Left lung (tissue), 10 donors: ENCODE measurements around the gene BTG2. TPM values are rescaled to one million over a fixed set of nuclear protein-coding genes. Genes with fewer than 3 reads are reported as not detected.

Experiments
- ATAC-seq: fragments of 200-7000 bp; cut with Tn5 transposase; one replicate; pipeline ENCODE4 v1.9.1; 2020; ENCODE audit warnings: moderate library complexity
- DNase-seq, 4 donors: peaks; one replicate each; pipeline ENCODE4 v3.0.0-alpha.2; 2013 to 2020
- H3K27ac ChIP-seq, 2 donors: fragments of 200-600 bp; sonication (generic) in 1 of 2; one replicate each; pipeline versions ENCODE4 v1.5.0 to v1.8.0; 2020 to 2021
- H3K27me3 ChIP-seq, 2 donors: fragments of 200-600 bp; sonication (generic) in 1 of 2; one replicate each; pipeline versions ENCODE4 v1.5.0 to v1.8.0; 2020 to 2021
- H3K36me3 ChIP-seq, 2 donors: fragments of 200-600 bp; sonication (generic) in 1 of 2; one replicate each; pipeline versions ENCODE4 v1.5.0 to v1.8.0; 2020 to 2021
- H3K4me1 ChIP-seq, 2 donors: fragments of 200-600 bp; one replicate each; pipeline ENCODE4 v1.8.0; 2021
- H3K4me3 ChIP-seq, 2 donors: fragments of 200-600 bp; sonication (generic) in 1 of 2; one replicate each; pipeline versions ENCODE4 v1.5.0 to v1.8.0; 2020 to 2021; ENCODE audit warnings: mild to moderate bottlenecking in 1 of 2
- H3K9me3 ChIP-seq, 2 donors: fragments of 200-600 bp; sonication (generic) in 1 of 2; one replicate each; pipeline versions ENCODE4 v1.5.0 to v1.8.0; 2020 to 2021
- intact Hi-C, 2 donors: fragments of 100-400 bp; cut with DNase I; formaldehyde crosslinking; loops; one replicate each; pipeline versions ENCODE4 v1.11.2 to v1.14.2; 2022
- polyA plus RNA-seq, 6 donors: library from polyadenylated mRNA; unstranded; fragments of 120-200 nt; gene quantifications; one replicate each; pipeline ENCODE4 v1.2.1, GENCODE V29; 2013; ENCODE audit not compliant: insufficient read length in 6 of 6
- total RNA-seq, 2 donors: library from RNA; stranded (reverse); fragmentation: NEBNext Ultra II Directional; extraction: Animal tissue kit (Norgen Biotek cat#: 25700); gene quantifications; one replicate each; pipeline ENCODE4 v1.2.1, GENCODE V29; 2021
- TF ChIP-seq, protein P1 (sequence below), 2 donors: fragments of 200-600 bp; sonication (generic) in 1 of 2; IDR thresholded peaks; one replicate each; pipeline versions ENCODE4 v1.5.0 to v1.8.0; 2021; ENCODE audit warnings: antibody characterized with exemption in 2 of 2
- donor health status: DM: no; HTN: yes; CAD: no.
- donor health status: DM: no; HTN: no; CAD: no.

The BTG2 gene
- total and polyA plus RNA-seq, 8 donors = 44.8 to 147 (median 78.2) TPM

DNA sequence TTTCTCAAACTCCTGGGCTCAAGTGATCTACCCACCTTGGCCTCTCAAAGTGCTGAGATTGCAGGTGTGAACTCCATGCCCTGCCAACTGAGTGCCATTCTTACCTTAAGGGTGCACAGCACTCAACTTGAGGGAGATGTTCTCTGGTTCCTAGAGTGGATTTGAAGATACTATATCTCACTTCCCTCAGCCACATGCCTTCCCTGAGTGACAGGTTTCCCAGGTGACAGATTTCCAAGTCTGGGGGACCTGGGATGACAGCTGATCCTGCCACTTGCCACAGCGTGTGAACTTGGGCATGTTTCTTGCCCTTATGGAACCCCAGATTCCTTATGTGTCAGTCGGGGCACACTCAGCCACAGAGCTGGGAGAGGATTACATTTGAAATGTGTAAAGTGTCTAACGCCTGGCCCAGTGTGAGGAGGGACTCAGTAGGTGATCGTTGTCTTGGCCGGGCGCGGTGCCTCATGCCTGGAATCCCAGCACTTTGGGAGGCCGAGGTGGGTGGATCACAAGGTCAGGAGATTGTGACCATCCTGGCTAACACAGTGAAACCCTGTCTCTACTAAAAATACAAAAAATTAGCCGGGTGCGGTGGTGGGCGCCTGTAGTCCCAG is 29.6 kb upstream of the BTG2 start:
- TF ChIP-seq, protein P1, sequence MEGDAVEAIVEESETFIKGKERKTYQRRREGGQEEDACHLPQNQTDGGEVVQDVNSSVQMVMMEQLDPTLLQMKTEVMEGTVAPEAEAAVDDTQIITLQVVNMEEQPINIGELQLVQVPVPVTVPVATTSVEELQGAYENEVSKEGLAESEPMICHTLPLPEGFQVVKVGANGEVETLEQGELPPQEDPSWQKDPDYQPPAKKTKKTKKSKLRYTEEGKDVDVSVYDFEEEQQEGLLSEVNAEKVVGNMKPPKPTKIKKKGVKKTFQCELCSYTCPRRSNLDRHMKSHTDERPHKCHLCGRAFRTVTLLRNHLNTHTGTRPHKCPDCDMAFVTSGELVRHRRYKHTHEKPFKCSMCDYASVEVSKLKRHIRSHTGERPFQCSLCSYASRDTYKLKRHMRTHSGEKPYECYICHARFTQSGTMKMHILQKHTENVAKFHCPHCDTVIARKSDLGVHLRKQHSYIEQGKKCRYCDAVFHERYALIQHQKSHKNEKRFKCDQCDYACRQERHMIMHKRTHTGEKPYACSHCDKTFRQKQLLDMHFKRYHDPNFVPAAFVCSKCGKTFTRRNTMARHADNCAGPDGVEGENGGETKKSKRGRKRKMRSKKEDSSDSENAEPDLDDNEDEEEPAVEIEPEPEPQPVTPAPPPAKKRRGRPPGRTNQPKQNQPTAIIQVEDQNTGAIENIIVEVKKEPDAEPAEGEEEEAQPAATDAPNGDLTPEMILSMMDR (IDR thresholded peaks at IDR 0.05) = no peak
- Histone ChIP-seq H3K4me3 (no peak overlapping the region), H3K27me3 (no peaks in the 10 kb centered on the region), H3K4me1 (peaks cover 9 to 82% of the 10 kb centered on the region in 2 donors), H3K27ac (no peak overlapping the region), H3K9me3 (no peaks in the 10 kb centered on the region), H3K36me3 (no peaks in the 10 kb centered on the region)
- intact Hi-C loops = loop anchor here in 1 of 2 donors (10.0 kb wide), 1 partner anchor 209 kb away; no protein-coding TSS in a partner anchor
- ATAC-seq (no peak), DNase-seq (no peak)

DNA sequence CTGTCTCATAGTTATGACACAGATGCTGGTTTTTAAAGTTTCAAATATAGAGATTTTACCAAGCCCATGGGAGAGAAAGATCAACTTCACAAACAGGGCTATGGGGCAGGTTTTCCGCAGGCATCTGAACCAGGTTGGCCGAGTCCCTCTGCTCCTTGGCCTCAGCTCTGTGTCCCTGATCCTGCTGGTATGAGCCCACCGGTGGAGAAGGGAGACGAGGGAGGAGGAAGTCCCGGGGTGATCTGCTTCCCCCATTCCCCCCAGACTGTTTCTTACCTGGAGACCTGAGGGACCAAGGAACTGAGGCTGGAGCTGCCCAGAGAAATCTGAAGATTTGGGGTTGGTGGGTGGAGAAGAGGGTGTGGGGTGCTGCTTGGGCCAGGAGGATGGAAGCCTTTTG is 28.9 kb upstream of the BTG2 start:
- Histone ChIP-seq H3K4me3 (no peak overlapping the region), H3K4me1 (peaks cover 5 to 82% of the 10 kb centered on the region in 2 donors), H3K27ac (no peak overlapping the region), H3K9me3 (no peaks in the 10 kb centered on the region), H3K27me3 (no peaks in the 10 kb centered on the region), H3K36me3 (no peaks in the 10 kb centered on the region)
- ATAC-seq (no peak), DNase-seq (no peak)
- intact Hi-C loops = loop anchor here in 1 of 2 donors (10.0 kb wide), 1 partner anchor 208 kb away; no protein-coding TSS in a partner anchor
- TF ChIP-seq, protein P1 (IDR thresholded peaks at IDR 0.05) = no peak

DNA sequence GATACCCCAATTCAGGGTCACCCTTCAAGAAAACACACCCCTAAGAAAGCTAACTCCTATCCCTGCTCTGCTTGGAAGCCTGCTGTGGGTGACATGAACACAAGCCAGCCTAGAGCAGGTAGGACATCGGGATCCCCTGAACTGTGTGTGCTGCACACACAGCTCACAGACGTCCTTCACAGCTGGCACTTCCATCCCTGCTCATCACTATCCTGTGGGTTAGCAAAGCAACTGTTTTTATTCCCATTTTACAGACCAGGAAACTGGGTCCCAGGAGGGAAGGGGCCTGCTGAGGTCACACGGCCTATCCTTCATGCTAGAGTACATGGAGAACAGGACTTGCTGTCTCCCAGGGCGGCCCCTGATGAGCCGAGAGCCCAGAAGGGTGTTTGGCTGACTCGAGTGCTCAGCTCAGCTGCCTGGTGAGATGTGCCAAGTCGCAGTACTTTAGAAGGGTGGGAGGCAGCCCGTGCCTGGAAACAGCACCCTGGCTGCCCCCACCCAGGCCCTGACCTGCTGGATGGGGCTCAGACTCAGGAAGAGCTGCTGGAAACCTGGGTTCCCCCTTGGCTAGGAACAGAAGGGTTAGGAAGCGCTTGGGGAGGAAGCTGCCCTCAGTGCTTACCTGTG is 28.3 kb upstream of the BTG2 start:
- TF ChIP-seq, protein P1 (IDR thresholded peaks at IDR 0.05) = no peak
- Histone ChIP-seq H3K4me3 (no peak overlapping the region), H3K27ac (peak overlapping the region in 1 of 2 donors; percentile 71), H3K4me1 (peaks cover 5 to 77% of the 10 kb centered on the region in 2 donors), H3K27me3 (no peaks in the 10 kb centered on the region), H3K9me3 (no peaks in the 10 kb centered on the region), H3K36me3 (no peaks in the 10 kb centered on the region)
- DNase-seq (no peak), ATAC-seq (no peak)
- intact Hi-C loops = loop anchor here in 1 of 2 donors (10.0 kb wide), 1 partner anchor 208 kb away; no protein-coding TSS in a partner anchor

DNA sequence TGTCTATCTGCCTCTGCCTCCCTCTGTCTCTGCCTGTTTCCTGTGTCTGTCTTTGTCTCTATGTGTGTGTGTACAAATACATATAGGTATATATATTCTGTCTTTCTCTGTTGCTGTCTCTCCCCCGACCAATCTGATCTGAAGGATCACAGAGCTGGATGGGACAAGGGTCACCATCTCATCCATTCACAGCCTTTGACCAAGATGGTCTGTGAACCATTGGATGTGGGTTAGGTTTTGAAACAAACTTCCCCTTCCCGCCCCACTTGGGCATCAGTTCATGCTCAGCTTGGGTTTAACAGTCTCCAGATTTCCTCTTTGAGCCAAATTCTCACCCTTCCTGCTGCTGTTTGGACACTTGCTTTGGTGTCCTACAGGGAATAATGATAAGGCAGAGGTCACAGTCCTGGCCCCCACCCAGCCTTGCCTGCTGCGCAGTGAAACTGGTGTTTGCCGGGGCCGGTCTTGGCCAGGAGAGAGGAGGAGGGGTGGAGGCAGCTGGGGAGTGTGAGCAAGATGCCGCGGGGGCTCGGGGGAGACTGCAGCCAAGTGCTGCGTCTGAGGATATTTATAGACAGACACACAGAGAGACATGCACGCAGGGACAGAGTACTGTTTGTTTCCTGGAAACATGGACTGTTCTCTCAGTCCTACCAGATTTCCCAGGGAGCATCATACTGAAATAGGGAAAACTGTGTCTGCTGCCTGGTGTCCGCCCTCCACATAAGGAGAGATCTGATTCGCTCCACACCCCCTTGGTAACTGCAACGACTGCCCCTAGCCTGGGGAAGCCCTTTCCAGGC is 27.0 kb upstream of the BTG2 start:
- Histone ChIP-seq H3K4me3 (no peak overlapping the region), H3K27ac (peak overlapping the region; percentile 71 to 79), H3K36me3 (no peaks in the 10 kb centered on the region), H3K4me1 (peaks cover 5 to 76% of the 10 kb centered on the region in 2 donors), H3K9me3 (no peaks in the 10 kb centered on the region), H3K27me3 (no peaks in the 10 kb centered on the region)
- TF ChIP-seq, protein P1 (IDR thresholded peaks at IDR 0.05) = no peak
- peak; percentile 58 for ATAC-seq
- intact Hi-C loops = loop anchor here in 1 of 2 donors (10.0 kb wide), 1 partner anchor 207 kb away; no protein-coding TSS in a partner anchor
- DNase-seq = peak; percentile 72 to 89 (median 79)
